ENCODE measurements around the gene LIN7A.
"Not testable (repeated sequence)": the region's sequence is repeated elsewhere in the genome, so short reads cannot be mapped to it uniquely, and the experiment has no call there.

Gene LIN7A

GRCh38 chr12:80917651-80918050, 20.1 kb downstream of the LIN7A start:
- no peak for DNase-seq

- DNase-seq: no peak
Observed at GRCh38 chr12:80912901-80913770, 24.6 kb downstream of the LIN7A start.

GRCh38 chr12:80909370-80909769, 28.4 kb downstream of the LIN7A start:
- DNase-seq: no peak

- no peak for DNase-seq
Observed at GRCh38 chr12:80902711-80903110, 35.0 kb downstream of the LIN7A start.

GRCh38 chr12:80901661-80902060, 36.1 kb downstream of the LIN7A start:
- DNase-seq: no peak

GRCh38 chr12:80895240-80895639, 42.5 kb downstream of the LIN7A start:
- DNase-seq: no peak

GRCh38 chr12:80894179-80894578, 43.6 kb downstream of the LIN7A start:
- no peak for DNase-seq

GRCh38 chr12:80892597-80893445, 44.9 kb downstream of the LIN7A start:
- DNase-seq: no peak

- no peak for DNase-seq
Observed at GRCh38 chr12:80884651-80885050, 53.1 kb downstream of the LIN7A start.

- no peak for DNase-seq
Observed at GRCh38 chr12:80881106-80881505, 56.6 kb downstream of the LIN7A start.

GRCh38 chr12:80878452-80878851, 59.3 kb downstream of the LIN7A start:
- DNase-seq: not testable (repeated sequence)

- no peak for DNase-seq
Observed at GRCh38 chr12:80877721-80878265, 59.9 kb downstream of the LIN7A start.

- no peak for DNase-seq
Observed at GRCh38 chr12:80872053-80872452, 65.7 kb downstream of the LIN7A start.

- no peak for DNase-seq
Observed at GRCh38 chr12:80869264-80869663, 68.5 kb downstream of the LIN7A start.

- DNase-seq: no peak
Observed at GRCh38 chr12:80868576-80868975, 69.2 kb downstream of the LIN7A start.

GRCh38 chr12:80867941-80868340, 69.8 kb downstream of the LIN7A start:
- DNase-seq: no peak

GRCh38 chr12:80864046-80864735, 73.5 kb downstream of the LIN7A start:
- DNase-seq: no peak

GRCh38 chr12:80862531-80862930, 75.2 kb downstream of the LIN7A start:
- DNase-seq: no peak

- DNase-seq: no peak
Observed at GRCh38 chr12:80861641-80862378, 75.9 kb downstream of the LIN7A start.

- no peak for DNase-seq
Observed at GRCh38 chr12:80860928-80861327, 76.8 kb downstream of the LIN7A start.

GRCh38 chr12:80860206-80860605, 77.5 kb downstream of the LIN7A start:
- DNase-seq: no peak

GRCh38 chr12:80858356-80858755, 79.4 kb downstream of the LIN7A start:
- DNase-seq: no peak
